MCF 10A (cell line): ENCODE results near the gene YWHAQ. TPM values are rescaled to one million over a fixed set of nuclear protein-coding genes. Genes with fewer than 3 reads are reported as not detected.
A peak's percentile ranks its signal among the peaks of the same experiment; 100 is the strongest.

Experiments
- BruUV-seq: library from RNA; stranded (reverse); fragments of 400-500 nt; replicated peaks from 2 replicates; lab custom pipeline; 2021; lab: Mats Ljungman, UMichigan
- CTCF ChIA-PET: fragments of 300-600 bp; sonication (Branson Sonifier 250); formaldehyde crosslinking; extraction: SDS; loops from one replicate; lab custom pipeline; 2021; ENCODE audit warnings: antibody characterized with exemption, inconsistent platforms; lab: Yijun Ruan, JAX
- POLR2A ChIA-PET: fragments of 300-600, 350-650 bp; sonication (Branson Sonifier 250); formaldehyde crosslinking; extraction: SDS; loops from one replicate; lab custom pipeline; 2020; ENCODE audit warnings: antibody characterized with exemption, inconsistent platforms; lab: Yijun Ruan, JAX
- DNase-seq: peaks from one replicate; pipeline ENCODE4 v3.0.0-alpha.2; 2018; ENCODE audit not compliant: unreplicated experiment
- H3K27ac Mint-ChIP-seq: one replicate; pipeline ENCODE4 v1.8.0; 2022; ENCODE audit warnings: mild to moderate bottlenecking, low read depth, mixed read lengths; ENCODE audit not compliant: unreplicated experiment
- H3K27me3 Mint-ChIP-seq: one replicate; pipeline ENCODE4 v1.8.0; 2022; ENCODE audit warnings: mixed read lengths; ENCODE audit not compliant: insufficient read depth, unreplicated experiment
- H3K36me3 Mint-ChIP-seq: one replicate; pipeline ENCODE4 v1.8.0; 2022; ENCODE audit warnings: mild to moderate bottlenecking, moderate library complexity, mixed read lengths; ENCODE audit not compliant: insufficient read depth, unreplicated experiment
- H3K4me1 Mint-ChIP-seq: one replicate; pipeline ENCODE4 v1.8.0; 2022; ENCODE audit warnings: mixed read lengths; ENCODE audit not compliant: insufficient read depth, unreplicated experiment
- H3K4me3 Mint-ChIP-seq: one replicate; pipeline ENCODE4 v1.8.0; 2022; ENCODE audit warnings: mild to moderate bottlenecking, moderate library complexity, mixed read lengths; ENCODE audit not compliant: unreplicated experiment
- H3K9me3 Mint-ChIP-seq: one replicate; pipeline ENCODE4 v1.8.0; 2022; ENCODE audit warnings: mixed read lengths; ENCODE audit not compliant: unreplicated experiment
- CTCF ChIP-seq: fragments of 200-600 bp; IDR thresholded peaks from one replicate; pipeline ENCODE4 v1.8.0; 2022; ENCODE audit warnings: antibody characterized with exemption, mild to moderate bottlenecking; ENCODE audit not compliant: unreplicated experiment
- intact Hi-C: fragments of 100-400 bp; cut with micrococcal nuclease; formaldehyde crosslinking; loops from 2 replicates; pipeline ENCODE4 v1.14.1; 2022
- total RNA-seq: library from RNA; stranded (reverse); gene quantifications from 2 replicates; pipeline ENCODE4 v1.2.3, GENCODE V29; 2022

The YWHAQ gene
- total RNA-seq, 1 experiment from 2014 or later, result 239 TPM

- BruUV-seq, result no TSS peak
- Mint-ChIP-seq H3K27me3 (no peaks in the 10 kb centered on the region), H3K4me1 (peaks cover 39% of the 10 kb centered on the region), H3K36me3 (peaks cover 19% of the 10 kb centered on the region), H3K9me3 (no peaks in the 10 kb centered on the region), H3K4me3 (no peak overlapping the region), H3K27ac (no peak overlapping the region)
- no peak for TF ChIP-seq CTCF
- DNase-seq, result no peak
- intact Hi-C loops, result no loop called here
- ChIA-PET CTCF (interaction anchor here (0.6 to 2.1 kb wide), 3 partner anchors 17 to 451 kb away, joined by 3 to 6 read pairs (median 5); no protein-coding TSS in a partner anchor), POLR2A (interaction anchor here (0.7 to 4.5 kb wide), 6 partner anchors 10 to 65 kb away, joined by 3 to 52 read pairs (median 5); partner anchors contain the start of gene YWHAQ)
Measured at GRCh38 chr2:9618410-9618809, 12.4 kb downstream of the YWHAQ start.

DNA sequence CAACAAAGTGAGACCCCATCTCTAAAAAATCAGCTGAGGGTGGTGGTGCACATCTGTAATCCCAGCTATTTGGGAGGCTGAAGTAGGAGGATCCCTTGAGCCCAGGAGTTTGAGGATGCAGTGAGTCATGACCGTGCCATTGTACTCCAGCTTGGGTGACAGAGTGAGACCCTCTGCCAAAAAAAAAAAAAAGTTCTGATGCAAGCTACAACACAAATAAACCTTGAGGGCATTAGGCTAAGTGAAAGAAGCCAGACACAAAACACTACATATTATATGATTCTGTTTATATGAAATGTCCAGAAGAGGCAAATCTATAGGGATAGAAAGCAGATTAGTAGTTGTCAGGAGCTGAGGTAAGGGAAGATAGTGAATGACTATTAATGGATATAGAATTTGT lies 13.0 kb downstream of the YWHAQ start:
- no peak overlapping the region for H3K27ac Mint-ChIP-seq
- peak; percentile 65 for DNase-seq
- no peak overlapping the region for H3K4me3 Mint-ChIP-seq
- H3K27me3 Mint-ChIP-seq, result no peaks in the 10 kb centered on the region
- peaks cover 45% of the 10 kb centered on the region for H3K4me1 Mint-ChIP-seq
- intact Hi-C loops, result no loop called here
- BruUV-seq, result no TSS peak
- H3K36me3 Mint-ChIP-seq, result peaks cover 13% of the 10 kb centered on the region
- no peaks in the 10 kb centered on the region for H3K9me3 Mint-ChIP-seq
- TF ChIP-seq CTCF, result no peak
- POLR2A ChIA-PET, result interaction anchor here (1.4 to 4.5 kb wide), 3 partner anchors 10 to 63 kb away, joined by 4 to 52 read pairs (median 5); partner anchors contain the start of gene YWHAQ
- CTCF ChIA-PET, result interaction anchor here (1.1 to 2.0 kb wide), 3 partner anchors 16 to 153 kb away, joined by 3 to 6 read pairs (median 4); no protein-coding TSS in a partner anchor

DNA sequence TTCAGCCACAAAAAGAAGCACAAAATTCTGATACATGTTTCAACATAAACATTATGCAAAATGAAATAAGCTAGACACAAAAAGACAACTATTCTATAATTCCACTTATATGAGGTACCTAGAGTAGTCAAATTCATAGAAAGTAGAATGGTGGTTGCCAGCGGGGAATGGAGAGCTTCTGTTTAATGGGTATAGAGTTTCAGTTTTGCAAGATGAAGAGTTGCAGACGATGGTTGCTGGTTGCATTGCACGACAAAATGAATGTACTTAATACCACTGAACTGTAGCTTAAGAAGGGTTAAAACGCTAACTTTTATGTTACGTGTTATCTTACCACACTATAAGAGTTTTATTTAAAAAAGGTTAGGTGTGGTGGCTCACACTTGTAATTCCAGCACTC lies 13.5 kb downstream of the YWHAQ start:
- ChIA-PET CTCF (interaction anchor here (1.1 to 2.0 kb wide), 3 partner anchors 16 to 153 kb away, joined by 3 to 6 read pairs (median 4); no protein-coding TSS in a partner anchor), POLR2A (interaction anchor here (1.4 to 4.5 kb wide), 3 partner anchors 9 to 63 kb away, joined by 4 to 52 read pairs (median 5); partner anchors contain the start of gene YWHAQ)
- Mint-ChIP-seq H3K36me3 (peaks cover 8% of the 10 kb centered on the region), H3K27ac (no peak overlapping the region), H3K4me3 (no peak overlapping the region), H3K9me3 (no peaks in the 10 kb centered on the region), H3K27me3 (no peaks in the 10 kb centered on the region), H3K4me1 (peaks cover 47% of the 10 kb centered on the region)
- intact Hi-C loops, result no loop called here
- DNase-seq, result no peak
- no TSS peak for BruUV-seq
- no peak for TF ChIP-seq CTCF

- Mint-ChIP-seq H3K27ac (no peak overlapping the region), H3K36me3 (peaks cover 13% of the 10 kb centered on the region), H3K27me3 (no peaks in the 10 kb centered on the region), H3K4me1 (peaks cover 37% of the 10 kb centered on the region), H3K9me3 (no peaks in the 10 kb centered on the region), H3K4me3 (no peak overlapping the region)
- BruUV-seq, result no TSS peak
- TF ChIP-seq CTCF, result no peak
- DNase-seq, result no peak
- intact Hi-C loops, result no loop called here
- ChIA-PET CTCF (interaction anchor here (0.6 to 1.4 kb wide), 4 partner anchors 9 to 156 kb away, joined by 3 to 4 read pairs (median 4); no protein-coding TSS in a partner anchor), POLR2A (interaction anchor here (0.6 to 3.6 kb wide), 6 partner anchors 14 to 78 kb away, joined by 3 to 13 read pairs (median 4); partner anchors contain the start of gene ADAM17)
Measured at GRCh38 chr2:9614562-9614961, 16.2 kb downstream of the YWHAQ start.
